Fibroblast of pulmonary artery (primary cell): ENCODE results near the gene ERLEC1.

Experiments
- DNase-seq: peaks from one replicate; pipeline ENCODE4 v3.0.0-alpha.2; 2010; ENCODE audit warnings: low read depth
- H3K4me3 ChIP-seq: replicated peaks from 2 replicates; pipeline ENCODE4 v1.5.1; 2011; ENCODE audit warnings: low read depth, mild to moderate bottlenecking, control low read depth, low read length, moderate library complexity
- TF ChIP-seq, protein P1 (sequence below): IDR thresholded peaks from 2 replicates; pipeline ENCODE4 v1.5.1; 2011; ENCODE audit warnings: mild to moderate bottlenecking, control low read depth, low read length, inconsistent platforms; ENCODE audit errors: missing control alignments

Gene ERLEC1

DNA sequence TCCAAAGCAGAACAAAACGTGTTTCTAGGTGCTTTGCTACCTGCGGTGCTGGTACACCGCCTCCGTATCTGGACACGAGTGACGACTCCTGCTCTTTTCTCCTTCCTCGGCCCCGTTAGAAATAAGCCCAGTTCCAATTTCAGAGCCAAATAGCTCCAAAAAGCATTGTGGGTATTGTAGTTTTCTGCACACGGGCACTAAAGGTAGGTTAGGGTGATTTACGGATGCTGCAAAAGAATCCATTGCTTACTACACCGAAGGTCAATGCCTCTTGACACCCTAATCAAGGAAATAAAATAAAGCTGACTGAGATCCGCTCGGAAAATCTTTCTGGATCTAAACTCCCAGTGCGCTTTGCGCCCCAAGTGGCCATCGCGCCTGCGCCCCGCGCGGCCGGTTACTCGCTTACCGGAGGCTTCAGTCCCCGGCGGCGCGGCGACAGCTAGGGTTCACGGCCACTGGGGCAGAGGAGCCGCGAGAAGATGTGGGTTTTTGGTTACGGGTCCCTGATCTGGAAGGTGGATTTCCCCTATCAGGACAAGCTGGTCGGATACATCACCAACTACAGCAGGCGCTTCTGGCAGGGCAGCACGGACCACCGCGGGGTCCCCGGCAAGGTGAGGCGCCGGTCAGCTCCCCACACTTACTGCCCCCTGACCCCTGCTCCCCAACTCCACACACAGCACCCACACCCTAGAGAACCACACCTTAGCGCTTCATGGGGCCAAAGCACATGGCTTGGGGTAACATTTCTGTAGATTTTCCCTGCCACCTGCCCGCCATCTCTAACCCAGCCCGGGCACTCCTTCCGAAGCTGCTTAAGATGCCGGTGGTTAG, 19.2 kb upstream of the ERLEC1 start, which contains the start of gene CHAC2:
CHAC2 (plus strand) TSS at position 400 of the 837 bp plus-strand sequence; CDS start at position 483, 83 bp downstream.
- TF ChIP-seq, protein P1, sequence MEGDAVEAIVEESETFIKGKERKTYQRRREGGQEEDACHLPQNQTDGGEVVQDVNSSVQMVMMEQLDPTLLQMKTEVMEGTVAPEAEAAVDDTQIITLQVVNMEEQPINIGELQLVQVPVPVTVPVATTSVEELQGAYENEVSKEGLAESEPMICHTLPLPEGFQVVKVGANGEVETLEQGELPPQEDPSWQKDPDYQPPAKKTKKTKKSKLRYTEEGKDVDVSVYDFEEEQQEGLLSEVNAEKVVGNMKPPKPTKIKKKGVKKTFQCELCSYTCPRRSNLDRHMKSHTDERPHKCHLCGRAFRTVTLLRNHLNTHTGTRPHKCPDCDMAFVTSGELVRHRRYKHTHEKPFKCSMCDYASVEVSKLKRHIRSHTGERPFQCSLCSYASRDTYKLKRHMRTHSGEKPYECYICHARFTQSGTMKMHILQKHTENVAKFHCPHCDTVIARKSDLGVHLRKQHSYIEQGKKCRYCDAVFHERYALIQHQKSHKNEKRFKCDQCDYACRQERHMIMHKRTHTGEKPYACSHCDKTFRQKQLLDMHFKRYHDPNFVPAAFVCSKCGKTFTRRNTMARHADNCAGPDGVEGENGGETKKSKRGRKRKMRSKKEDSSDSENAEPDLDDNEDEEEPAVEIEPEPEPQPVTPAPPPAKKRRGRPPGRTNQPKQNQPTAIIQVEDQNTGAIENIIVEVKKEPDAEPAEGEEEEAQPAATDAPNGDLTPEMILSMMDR = peak; percentile 41
- peak; percentile 79 for DNase-seq
- H3K4me3 ChIP-seq = peak within 1 kb of the TSS; percentile 86

DNA sequence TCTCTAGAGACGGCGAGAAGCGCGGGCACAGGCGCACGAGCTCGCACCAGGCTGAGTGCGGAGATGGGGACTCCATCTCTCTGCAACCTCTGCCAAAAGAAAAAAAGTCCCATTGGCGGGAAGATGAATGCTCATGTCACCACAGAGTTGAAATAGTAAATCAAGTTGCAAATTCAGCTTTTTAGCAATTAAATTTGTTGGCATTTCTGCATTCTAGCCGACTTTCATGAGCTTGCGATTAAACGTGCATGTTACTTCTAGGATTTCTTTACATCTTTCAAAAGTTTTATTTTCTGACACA, 18.7 kb upstream of the ERLEC1 start:
- TF ChIP-seq, protein P1 = no peak
- no peak for DNase-seq
- H3K4me3 ChIP-seq = peak overlapping the region; percentile 86

DNA sequence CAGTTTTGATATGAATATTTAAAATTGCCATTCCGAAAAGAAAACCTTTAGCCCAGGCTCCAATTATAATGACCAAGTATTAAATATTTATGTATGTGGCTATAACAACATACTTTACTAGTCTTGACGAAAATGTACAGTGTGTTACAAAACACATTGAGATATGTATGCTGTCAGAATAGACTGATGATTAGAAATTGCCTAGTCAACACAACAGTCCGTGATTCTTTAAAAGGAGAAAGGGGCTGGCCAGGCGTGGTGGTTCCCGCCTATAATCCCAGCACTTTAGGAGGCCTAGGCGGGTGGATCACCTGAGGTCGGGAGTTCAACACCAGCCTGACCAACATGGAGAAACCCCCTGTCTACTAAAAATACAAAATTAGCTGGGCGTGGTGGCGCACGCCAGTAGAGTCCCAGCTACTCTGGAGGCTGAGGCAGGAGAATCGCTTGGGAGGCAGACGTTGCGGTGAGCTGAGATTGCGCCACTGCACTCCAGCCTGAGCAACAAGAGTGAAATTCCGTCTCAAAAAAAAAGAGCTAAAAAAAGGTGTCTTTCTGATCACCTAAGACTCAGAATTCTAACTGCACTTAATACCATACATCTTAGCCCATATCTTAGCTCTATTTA, 17.4 kb upstream of the ERLEC1 start:
- TF ChIP-seq, protein P1 = no peak
- DNase-seq = no peak
- H3K4me3 ChIP-seq = no peak overlapping the region

DNA sequence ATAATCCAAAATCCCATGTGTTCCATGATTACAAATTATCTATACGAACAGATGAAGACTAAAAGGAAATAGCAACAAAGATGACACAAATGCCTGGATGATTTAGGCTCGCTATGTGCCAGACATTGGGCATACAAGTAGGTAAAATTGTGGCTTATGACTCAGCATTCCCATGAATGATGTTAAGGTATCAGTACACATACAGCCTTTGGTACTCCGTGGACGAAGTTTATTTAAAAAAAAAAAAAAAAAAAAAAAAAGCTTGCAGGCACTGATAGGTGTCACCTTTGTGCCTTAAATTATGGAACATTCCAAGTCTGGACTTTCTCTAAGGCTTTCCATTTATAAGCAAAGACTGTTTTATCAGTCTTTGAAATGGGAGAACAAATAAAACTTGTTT, 16.6 kb upstream of the ERLEC1 start:
- H3K4me3 ChIP-seq = no peak overlapping the region
- no peak for DNase-seq
- TF ChIP-seq, protein P1 = no peak

DNA sequence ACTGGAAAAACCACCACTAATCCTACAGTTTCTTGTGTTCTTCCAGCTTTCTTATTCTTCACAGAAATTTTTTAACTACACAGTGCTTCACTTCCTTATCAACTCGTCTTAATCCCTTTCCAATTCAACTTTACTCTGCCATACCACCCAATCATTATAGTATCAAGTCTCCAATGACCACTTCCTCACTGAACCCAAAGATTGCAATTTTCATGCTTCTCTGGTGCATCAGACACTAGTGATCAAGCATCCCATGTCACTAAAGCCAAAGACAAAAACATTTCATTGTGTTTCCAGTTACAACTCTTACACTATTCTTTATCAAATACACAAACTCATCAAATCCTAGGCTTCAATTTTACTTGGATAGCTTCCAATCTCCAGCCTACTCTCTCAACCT, 9.7 kb upstream of the ERLEC1 start:
- DNase-seq = no peak
- TF ChIP-seq, protein P1 = no peak
- H3K4me3 ChIP-seq = no peak overlapping the region

DNA sequence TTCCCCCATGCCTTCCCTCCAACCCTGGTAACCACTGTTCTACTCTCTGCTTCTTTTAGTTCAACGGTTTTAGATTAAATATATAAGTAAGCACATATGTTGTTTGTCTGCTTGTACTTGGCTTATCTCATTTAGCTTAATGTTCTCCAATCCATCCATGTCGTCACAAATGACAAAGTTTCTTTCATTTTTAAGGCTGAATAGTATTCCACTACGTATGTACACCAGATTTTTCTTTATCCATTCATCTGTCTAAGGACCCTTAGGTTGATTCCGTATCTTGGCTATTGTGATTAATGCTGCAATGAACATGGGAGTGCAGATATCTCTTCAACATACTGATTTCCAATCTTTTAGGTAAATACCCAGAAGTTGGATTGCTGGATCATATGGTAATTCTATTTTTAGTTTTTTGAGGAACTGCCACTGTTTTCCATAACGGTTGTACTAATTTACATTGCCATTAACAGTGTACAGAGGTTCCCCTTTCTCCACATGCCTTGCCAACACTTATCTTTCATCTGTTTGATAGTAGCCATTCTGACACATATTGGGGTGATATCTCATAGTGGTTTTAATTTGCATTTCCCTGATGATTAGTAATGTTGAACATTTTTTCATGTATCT, 8.2 kb upstream of the ERLEC1 start:
- TF ChIP-seq, protein P1 = no peak
- no peak overlapping the region for H3K4me3 ChIP-seq
- no peak for DNase-seq
